Measurements from ENCODE around the gene ANKS1B.

GRCh38 chr12:99235381-99235780 lies 749.4 kb downstream of the ANKS1B start:
- no peak for TF ChIP-seq CTCF (IDR thresholded peaks at IDR 0.05)
- TF ChIP-seq POLR2A (IDR thresholded peaks at IDR 0.05) = no peak

Data from thyroid gland (tissue), 4 donors.